HUES64 (cell line): Measurements from ENCODE around the gene HAPLN2. TPM values are rescaled to one million over a fixed set of nuclear protein-coding genes. Genes with fewer than 3 reads are reported as not detected.

Experiments
- H3K27ac ChIP-seq: 2 replicates; pipeline ENCODE4 v1.7.0; 2013; ENCODE audit warnings: low read depth, low read length, inconsistent platforms
- H3K27me3 ChIP-seq: 2 replicates; pipeline ENCODE4 v1.6.1; 2013; ENCODE audit warnings: mild to moderate bottlenecking, low read length; ENCODE audit not compliant: insufficient read depth
- H3K36me3 ChIP-seq: 2 replicates; pipeline ENCODE4 v1.6.1; 2013; ENCODE audit warnings: mild to moderate bottlenecking, low read length; ENCODE audit not compliant: insufficient read depth
- H3K4me1 ChIP-seq: 2 replicates; pipeline ENCODE4 v1.6.1; 2013; ENCODE audit warnings: mild to moderate bottlenecking, low read length, moderate library complexity; ENCODE audit not compliant: insufficient read depth
- H3K4me3 ChIP-seq: 2 replicates; pipeline ENCODE4 v1.5.1; 2013; ENCODE audit warnings: mild to moderate bottlenecking, low read length, moderate library complexity
- H3K9ac ChIP-seq: 2 replicates; pipeline ENCODE4 v1.6.1; 2013; ENCODE audit warnings: mild to moderate bottlenecking, low read depth, low read length
- H3K9me3 ChIP-seq: 2 replicates; pipeline ENCODE4 v1.6.1; 2013; ENCODE audit warnings: low read depth, low read length; ENCODE audit not compliant: insufficient read depth
- WGBS: fragments of 150-250, 120-280 bp; methylation state at CpG from one replicate; pipeline ENCODE4 v1.1.7; 2013; ENCODE audit warnings: missing lambda C conversion rate; 5-methylcytosine and 5-hydroxymethylcytosine counted together
- polyA plus RNA-seq, 2 experiments: library from polyadenylated mRNA; stranded (reverse); fragments of 50-300 nt; gene quantifications; one replicate each; pipeline ENCODE4 v1.2.3, GENCODE V29; 2013

Gene HAPLN2
- not detected for polyA plus RNA-seq (2013, experiment 1 of 2)
- polyA plus RNA-seq (2013, experiment 2 of 2): 0.19 TPM

DNA sequence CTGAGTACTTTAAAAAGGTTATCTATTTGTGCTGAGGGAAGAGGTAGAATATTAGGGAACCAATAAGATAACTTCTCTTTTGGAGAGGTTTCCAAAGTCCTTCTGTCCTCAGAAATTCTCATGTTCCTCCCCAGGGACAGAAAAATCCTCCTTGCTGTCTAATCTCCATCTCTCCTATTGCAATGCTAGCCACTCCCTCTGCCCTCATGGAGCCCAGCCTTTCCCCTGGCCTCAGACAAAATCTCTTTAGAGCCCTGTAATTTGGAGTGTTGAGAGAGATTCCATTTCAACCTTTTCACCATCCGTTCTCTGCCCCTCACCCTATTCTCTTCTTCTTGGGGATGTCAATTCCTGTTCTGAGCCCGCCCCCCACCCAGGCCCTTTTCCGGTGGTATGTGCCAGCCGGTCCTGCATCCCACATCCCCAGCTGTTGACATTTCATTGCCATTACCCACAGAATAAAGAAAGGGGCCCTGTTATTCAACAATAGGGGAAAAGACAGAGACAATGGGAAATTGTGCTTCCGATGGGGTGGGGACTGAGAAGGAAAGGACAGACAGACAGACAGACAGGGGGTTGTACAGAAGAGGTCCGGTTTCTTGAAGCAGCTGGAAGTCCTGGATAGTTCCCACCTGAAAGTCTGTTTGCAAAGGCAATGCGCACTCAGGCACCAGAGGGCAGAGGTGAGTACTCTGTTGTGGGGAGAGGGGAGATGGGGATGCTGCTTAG is at the start of gene HAPLN2:
Gene HAPLN2 (plus strand): TSS at position 563 of the 729 bp plus-strand sequence. CDS start 4,076 bp downstream, outside the sequence.
- Histone ChIP-seq H3K4me1 (peaks cover 6% of the 10 kb centered on the region; the same call in 1 of the 2 replicates), H3K36me3 (no peaks in the 10 kb centered on the region), H3K27me3 (peaks cover 53% of the 10 kb centered on the region), H3K9me3 (no peaks in the 10 kb centered on the region), H3K27ac (no peak within 1 kb of the TSS), H3K4me3 (no peak within 1 kb of the TSS), H3K9ac (no peak within 1 kb of the TSS)
- WGBS: 7% methylated on average over 7 of the region's 7 CpGs

DNA sequence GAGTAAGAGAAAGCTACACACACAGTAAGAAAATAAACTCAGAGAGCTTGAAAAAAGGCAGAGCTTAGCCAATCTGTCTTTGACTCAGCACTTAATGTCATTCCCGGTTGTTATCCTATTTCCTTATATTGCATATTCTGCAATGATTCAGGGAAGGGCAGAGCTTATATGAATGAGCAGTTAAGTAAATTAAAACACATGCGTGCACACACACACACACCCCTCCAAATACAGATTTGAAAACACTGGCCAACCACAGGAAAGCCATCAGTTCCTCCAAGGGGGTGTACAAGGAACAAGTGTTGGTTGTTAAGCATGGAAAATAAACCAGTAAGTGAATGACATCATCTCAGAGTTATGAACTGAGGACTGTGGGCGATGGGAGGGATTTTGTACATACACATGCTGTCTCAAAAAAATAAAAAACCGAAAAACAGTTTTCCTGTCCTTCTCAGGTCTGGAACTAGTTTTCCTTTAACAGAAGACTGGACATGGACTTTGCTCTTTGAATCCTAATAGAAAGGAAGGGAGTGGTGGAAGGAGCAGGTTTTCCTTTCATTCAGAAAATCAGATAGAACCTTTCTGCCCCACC is 47.9 kb upstream of the HAPLN2 start:
- peaks cover 6% of the 10 kb centered on the region for H3K4me1 ChIP-seq
- no peaks in the 10 kb centered on the region for H3K9me3 ChIP-seq
- WGBS: 89% methylated on average over 3 of the region's 4 CpGs
- H3K4me3 ChIP-seq: peak overlapping the region; percentile 74
- H3K9ac ChIP-seq: peak overlapping the region; percentile 67; the same call in 1 of the 2 replicates
- peaks cover 3% of the 10 kb centered on the region; the same call in 1 of the 2 replicates for H3K27me3 ChIP-seq
- no peak overlapping the region for H3K27ac ChIP-seq
- peaks cover 16% of the 10 kb centered on the region for H3K36me3 ChIP-seq

DNA sequence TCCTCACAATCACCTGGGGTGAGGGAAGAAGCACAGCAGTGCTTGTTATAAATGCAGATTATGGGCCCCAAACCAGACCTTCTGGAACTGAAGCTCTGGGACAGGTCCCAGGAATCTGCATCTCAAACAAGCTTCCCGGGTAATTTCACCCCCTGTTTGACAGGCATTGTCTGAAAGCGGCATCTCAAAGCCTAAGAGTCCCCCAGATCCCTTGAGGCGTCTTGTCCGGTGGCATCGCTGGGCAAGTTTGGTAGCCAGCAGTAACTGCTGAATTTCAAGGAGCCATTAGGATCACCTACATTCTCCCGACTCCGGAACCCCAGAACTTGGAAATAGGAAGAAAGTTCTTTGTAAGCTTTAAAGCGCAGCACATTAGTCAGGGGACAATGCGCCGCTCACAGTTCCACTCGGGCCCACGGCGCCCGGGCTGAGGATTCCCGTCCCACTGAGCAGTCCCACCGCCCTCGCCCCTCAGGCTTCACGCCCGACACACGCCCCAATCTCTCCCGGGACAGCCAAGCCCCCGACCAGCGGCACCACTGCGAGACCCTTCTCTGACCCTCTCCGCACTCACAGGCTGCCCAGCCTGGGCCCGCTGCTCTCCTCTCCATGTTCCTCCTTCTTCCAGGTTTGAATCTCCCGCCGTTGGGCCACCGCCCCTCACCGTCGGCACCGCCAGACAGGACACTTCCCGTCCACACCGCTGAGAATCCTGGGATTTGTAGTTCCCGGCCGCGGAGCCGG is 47.1 kb upstream of the HAPLN2 start, which contains the start of gene IQGAP3:
Gene IQGAP3 (minus strand): TSS at position 647 of the 744 bp plus-strand sequence. CDS start 36 bp downstream, at position 611.
- Histone ChIP-seq H3K36me3 (peaks cover 16% of the 10 kb centered on the region), H3K9me3 (no peaks in the 10 kb centered on the region), H3K9ac (peak within 1 kb of the TSS; percentile 67), H3K27ac (no peak within 1 kb of the TSS), H3K4me3 (peak within 1 kb of the TSS; percentile 74), H3K27me3 (peaks cover 3% of the 10 kb centered on the region; the same call in 1 of the 2 replicates), H3K4me1 (peaks cover 6% of the 10 kb centered on the region)
- WGBS: under 1% methylated on average over 38 of the region's 38 CpGs

DNA sequence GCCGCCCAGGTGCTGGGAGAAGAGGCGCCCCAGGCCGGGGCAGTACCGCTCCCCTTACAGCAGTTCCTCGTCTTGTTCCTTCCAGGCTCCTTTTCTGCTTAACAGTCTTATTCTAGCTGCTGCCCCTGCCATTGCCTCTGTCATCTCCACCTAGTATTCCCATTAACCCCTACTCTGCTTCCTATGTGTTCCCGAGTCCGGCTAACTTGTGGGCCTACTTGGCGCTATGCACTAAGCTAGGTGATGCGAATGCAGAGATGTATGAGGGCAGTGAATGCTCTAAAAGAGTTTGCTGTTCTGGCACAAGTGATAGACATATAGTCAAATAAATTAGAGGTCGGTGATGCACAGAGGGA is 46.6 kb upstream of the HAPLN2 start:
- peaks cover 3% of the 10 kb centered on the region; the same call in 1 of the 2 replicates for H3K27me3 ChIP-seq
- peaks cover 10% of the 10 kb centered on the region for H3K36me3 ChIP-seq
- H3K27ac ChIP-seq: no peak overlapping the region
- WGBS: 44% methylated on average over 10 of the region's 10 CpGs
- H3K4me1 ChIP-seq: peaks cover 6% of the 10 kb centered on the region
- peak overlapping the region; percentile 74 for H3K4me3 ChIP-seq
- no peaks in the 10 kb centered on the region for H3K9me3 ChIP-seq
- no peak overlapping the region for H3K9ac ChIP-seq

DNA sequence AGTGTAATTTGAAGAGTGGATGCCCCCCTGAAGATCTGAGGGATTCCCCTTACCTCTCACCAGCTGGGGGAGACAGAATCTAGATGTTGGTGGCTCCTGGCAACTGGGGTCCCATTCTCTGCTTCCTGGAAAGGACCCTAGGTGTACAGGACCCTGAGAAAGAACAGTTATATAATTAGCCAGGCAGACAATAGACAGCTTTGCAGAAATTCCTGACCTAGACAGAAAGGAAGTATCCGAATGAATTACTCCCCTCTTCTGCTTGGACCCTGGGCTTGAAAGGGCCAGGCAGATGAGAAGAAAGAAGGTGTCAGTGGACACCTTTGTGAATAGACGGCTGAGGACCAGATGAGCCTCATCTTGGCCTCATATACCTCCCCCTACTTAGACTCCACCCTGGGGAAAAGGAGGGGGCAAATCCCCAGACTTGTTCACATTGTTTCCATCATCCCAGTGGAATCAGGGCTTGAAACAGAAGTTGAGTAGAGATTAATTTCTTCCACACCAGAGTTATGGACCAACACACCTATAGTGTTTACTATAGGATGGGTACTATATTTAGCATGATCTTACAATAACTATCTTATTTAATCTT is 45.1 kb upstream of the HAPLN2 start:
- H3K9ac ChIP-seq: no peak overlapping the region
- H3K27me3 ChIP-seq: peaks cover 3% of the 10 kb centered on the region; the same call in 1 of the 2 replicates
- H3K9me3 ChIP-seq: no peaks in the 10 kb centered on the region
- peaks cover 6% of the 10 kb centered on the region for H3K4me1 ChIP-seq
- no peaks in the 10 kb centered on the region for H3K36me3 ChIP-seq
- WGBS: 76% methylated on average over 1 of the region's 2 CpGs
- H3K27ac ChIP-seq: no peak overlapping the region
- no peak overlapping the region for H3K4me3 ChIP-seq

DNA sequence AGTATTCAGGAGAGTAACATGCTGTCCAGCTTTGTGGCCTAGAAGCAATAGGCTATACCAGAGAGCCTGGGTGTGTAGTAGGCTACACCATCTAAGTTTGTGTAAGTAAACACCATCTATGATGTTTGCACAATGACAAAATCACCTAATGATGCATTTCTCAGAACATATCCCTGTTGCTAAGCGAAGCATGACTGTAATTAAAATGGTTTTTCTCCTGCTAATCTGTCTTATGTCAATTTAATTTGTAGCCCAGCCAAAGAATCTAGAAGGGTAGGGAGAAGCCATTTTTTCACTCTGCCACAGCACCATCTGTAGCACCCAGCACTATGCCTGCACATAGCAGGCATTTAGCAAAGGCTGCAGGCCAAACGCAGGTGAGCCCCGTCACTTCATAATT is 41.7 kb upstream of the HAPLN2 start:
- Histone ChIP-seq H3K9ac (no peak overlapping the region), H3K4me3 (no peak overlapping the region), H3K4me1 (no peaks in the 10 kb centered on the region; the same call in 1 of the 2 replicates), H3K27me3 (peaks cover 3% of the 10 kb centered on the region; the same call in 1 of the 2 replicates), H3K9me3 (no peaks in the 10 kb centered on the region), H3K27ac (no peak overlapping the region), H3K36me3 (no peaks in the 10 kb centered on the region)
- 84% methylated on average over 3 of the region's 3 CpGs for WGBS

DNA sequence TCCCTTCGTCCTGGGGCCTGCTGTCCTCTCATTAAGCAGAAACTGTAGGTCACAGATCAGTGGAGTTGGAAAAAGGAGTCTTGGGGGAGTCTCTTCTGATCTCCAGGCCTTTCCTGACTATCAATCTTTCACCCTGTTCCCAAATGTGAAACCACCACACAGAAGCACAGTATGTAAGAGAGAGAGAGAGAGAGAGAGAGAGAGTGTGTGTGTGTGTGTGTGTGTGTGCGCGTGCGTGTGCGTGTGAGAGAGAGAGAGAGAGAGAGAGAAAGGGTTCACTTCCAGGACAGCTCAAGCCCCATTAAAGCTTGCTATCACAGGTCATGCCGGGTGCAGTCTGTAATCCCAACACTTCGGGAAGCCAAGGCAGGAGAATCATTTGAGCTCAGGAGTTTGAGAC is 41.2 kb upstream of the HAPLN2 start:
- Histone ChIP-seq H3K36me3 (no peaks in the 10 kb centered on the region), H3K9me3 (no peaks in the 10 kb centered on the region), H3K4me1 (no peaks in the 10 kb centered on the region), H3K27ac (no peak overlapping the region), H3K4me3 (no peak overlapping the region), H3K9ac (no peak overlapping the region), H3K27me3 (no peaks in the 10 kb centered on the region)
- WGBS: 91% methylated on average over 3 of the region's 7 CpGs

DNA sequence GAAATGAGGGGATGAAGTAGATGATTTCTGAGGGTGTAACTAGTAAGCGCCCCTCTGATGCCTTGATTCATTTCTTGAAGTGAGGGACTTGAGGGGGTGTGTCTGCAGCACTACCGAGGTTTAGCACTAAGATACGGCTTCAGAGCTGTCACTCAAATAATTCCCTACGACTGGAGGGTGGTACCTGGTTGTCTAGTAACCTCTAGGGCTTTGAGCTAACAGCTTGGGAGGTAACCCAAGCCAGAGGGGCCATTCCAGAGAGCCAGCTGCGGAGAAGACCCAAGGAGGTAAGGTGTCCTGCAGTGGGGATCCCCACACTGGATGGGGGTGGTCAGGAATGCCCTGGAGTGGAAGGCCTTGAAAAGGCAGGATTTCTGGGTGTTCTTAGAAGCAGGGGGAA is 39.7 kb upstream of the HAPLN2 start, which contains the start of gene TTC24:
Gene TTC24 (plus strand): TSS at position 252 of the 400 bp plus-strand sequence. CDS start 1,642 bp downstream, outside the sequence.
- 87% methylated on average over 5 of the region's 5 CpGs for WGBS
- peaks cover 7% of the 10 kb centered on the region for H3K4me1 ChIP-seq
- H3K9me3 ChIP-seq: no peaks in the 10 kb centered on the region
- no peaks in the 10 kb centered on the region for H3K27me3 ChIP-seq
- H3K36me3 ChIP-seq: no peaks in the 10 kb centered on the region
- H3K27ac ChIP-seq: no peak within 1 kb of the TSS
- no peak within 1 kb of the TSS for H3K4me3 ChIP-seq
- H3K9ac ChIP-seq: no peak within 1 kb of the TSS

DNA sequence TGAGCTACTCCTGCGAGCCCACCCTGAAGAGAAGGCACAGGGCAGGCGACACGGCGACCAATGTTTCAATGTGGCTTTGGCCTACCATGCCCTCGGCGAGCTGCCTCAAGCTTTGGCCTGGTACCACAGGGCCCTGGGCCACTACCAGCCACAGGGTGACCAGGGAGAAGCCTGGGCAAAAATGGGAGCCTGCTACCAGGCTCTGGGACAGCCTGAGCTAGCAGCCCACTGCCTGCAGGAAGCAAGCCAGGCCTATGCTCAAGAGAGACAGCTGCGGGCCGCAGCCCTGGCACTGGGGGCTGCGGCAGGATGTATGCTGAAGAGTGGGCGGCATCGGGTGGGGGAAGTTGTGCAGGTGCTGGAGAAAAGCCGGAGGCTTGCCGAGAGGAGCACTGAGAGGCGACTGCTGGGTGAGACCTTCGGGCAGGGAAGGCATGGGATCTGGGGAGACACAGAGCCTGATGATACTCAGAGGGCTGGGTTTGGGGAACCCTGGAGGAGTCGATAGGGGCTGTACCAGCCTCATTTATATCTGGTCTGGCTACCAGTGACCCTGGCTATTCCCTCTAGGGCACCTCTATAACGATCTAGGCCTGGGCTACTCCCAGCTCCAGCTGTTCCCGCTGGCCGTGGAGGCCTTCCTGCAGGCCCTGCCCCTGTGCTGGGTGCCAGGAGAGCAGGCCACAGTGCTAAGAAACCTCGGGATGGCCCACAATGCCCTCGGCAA is 37.4 kb upstream of the HAPLN2 start:
- Histone ChIP-seq H3K4me1 (peaks cover 7% of the 10 kb centered on the region), H3K27ac (no peak overlapping the region), H3K9ac (no peak overlapping the region), H3K4me3 (no peak overlapping the region), H3K9me3 (no peaks in the 10 kb centered on the region), H3K27me3 (no peaks in the 10 kb centered on the region), H3K36me3 (no peaks in the 10 kb centered on the region)
- 92% methylated on average over 21 of the region's 21 CpGs for WGBS

DNA sequence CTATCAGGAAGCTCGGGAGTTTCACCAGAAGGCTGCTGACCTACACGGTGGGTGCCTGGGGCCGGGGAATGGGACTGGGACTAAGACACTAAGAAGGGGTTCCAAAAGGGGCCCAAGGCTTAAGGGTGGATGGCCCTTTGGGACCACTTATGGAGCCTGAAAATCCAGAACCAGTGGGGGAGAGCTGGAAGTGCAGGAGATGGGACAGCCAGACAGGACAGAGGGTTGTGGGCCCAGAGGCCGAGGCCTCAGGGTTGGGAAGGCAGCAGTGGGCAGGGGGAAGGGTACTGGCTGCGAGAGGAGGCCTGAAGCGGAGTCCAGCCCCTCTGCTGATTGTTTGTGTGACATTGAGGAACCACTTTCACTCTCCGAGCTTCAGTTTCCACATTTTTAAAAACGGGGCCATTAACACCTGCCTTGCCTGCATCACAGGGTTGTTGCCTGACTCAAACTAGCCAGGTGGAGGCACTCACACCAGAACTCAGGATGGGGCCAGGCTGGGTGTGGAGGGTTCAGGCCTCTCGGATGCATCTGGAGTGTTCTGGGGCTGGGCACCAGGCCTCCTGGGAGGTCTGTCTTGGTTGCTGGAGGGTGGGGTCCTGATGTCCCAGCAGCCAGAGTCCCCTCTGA is 36.7 kb upstream of the HAPLN2 start:
- Histone ChIP-seq H3K27me3 (no peaks in the 10 kb centered on the region), H3K9me3 (no peaks in the 10 kb centered on the region), H3K4me1 (peaks cover 7% of the 10 kb centered on the region), H3K36me3 (no peaks in the 10 kb centered on the region), H3K27ac (no peak overlapping the region), H3K9ac (no peak overlapping the region), H3K4me3 (no peak overlapping the region)
- 90% methylated on average over 9 of the region's 9 CpGs for WGBS
